NCI-H1694 treated with DMSO at 0.1 percent for 48 hours (cell line): ENCODE data around the gene GABRG3.
A peak's percentile ranks its signal among the peaks of the same experiment; 100 is the strongest.

ENCODE experiments used
- DNase-seq: peaks from one replicate; lab custom pipeline; 2025; lab: John Stamatoyannopoulos, UW

GABRG3 gene

GRCh38 chr15:27064080-27064479, 93.1 kb downstream of the GABRG3 start:
- DNase-seq: no peak

- no peak for DNase-seq
These were observed 94.2 kb downstream of the GABRG3 start for GRCh38 chr15:27065151-27065550.

DNA sequence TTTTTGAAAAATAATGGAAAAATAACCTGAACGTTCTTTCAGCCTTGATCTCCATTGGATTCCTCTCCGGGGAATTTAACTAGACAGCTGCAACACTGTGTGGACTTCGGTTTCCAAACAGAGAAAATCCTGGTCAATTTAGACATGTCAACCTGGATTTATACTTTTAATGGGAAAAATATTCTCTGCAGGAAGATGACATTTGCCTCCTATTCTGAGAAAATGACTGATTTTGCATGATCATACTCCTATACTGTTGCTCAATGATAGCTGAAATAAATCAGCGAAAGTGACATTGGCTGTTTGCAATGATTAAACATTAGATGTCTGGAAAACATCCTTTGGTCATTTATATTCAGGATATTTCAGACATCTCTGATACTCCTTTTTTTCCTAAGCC, 94.8 kb downstream of the GABRG3 start:
- DNase-seq: no peak

DNA sequence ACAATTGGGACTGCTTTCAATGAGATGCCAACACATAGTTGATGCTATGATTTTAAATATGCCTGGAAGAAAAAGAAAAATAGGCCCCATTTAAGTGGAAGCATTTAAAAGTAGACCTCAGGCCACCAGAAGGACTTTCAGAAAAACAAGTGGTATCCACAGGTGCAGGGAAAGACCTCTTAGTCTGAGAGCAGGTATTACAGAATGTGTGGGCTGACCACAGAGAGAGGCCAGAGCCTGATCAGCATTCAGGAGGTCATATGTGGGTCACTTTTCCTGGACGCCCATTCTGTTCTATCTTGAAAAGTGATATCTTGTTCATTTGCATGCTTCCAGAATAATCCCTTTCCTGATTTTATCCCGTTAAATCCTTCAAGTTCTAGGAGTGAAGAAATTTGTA, 95.5 kb downstream of the GABRG3 start:
- DNase-seq: no peak

GRCh38 chr15:27067175-27067574, 96.2 kb downstream of the GABRG3 start:
- DNase-seq: no peak

DNA sequence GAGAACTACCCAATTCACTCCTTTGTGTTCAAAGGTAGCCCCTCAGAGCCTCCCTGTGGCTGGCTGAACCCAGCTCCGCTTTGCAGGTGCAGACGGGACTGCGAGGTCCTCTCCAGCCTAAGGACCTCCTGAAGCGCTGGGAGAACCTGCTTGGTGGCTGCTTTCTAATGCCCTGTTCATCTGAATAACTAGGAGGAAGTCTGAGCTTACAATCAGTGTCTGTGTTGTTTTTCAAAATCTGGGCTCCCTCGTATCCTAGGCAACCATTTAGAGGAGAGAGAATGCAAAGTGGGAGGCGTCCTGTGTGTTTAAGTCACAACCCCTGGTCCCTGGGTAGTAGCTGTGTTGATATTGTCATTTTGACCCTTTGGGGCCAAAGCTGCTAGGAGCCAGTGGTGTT, 99.9 kb downstream of the GABRG3 start:
- DNase-seq: no peak

GRCh38 chr15:27074179-27074578, 103.2 kb downstream of the GABRG3 start:
- DNase-seq: no peak

GRCh38 chr15:27077790-27078189, 106.8 kb downstream of the GABRG3 start:
- DNase-seq: no peak

DNA sequence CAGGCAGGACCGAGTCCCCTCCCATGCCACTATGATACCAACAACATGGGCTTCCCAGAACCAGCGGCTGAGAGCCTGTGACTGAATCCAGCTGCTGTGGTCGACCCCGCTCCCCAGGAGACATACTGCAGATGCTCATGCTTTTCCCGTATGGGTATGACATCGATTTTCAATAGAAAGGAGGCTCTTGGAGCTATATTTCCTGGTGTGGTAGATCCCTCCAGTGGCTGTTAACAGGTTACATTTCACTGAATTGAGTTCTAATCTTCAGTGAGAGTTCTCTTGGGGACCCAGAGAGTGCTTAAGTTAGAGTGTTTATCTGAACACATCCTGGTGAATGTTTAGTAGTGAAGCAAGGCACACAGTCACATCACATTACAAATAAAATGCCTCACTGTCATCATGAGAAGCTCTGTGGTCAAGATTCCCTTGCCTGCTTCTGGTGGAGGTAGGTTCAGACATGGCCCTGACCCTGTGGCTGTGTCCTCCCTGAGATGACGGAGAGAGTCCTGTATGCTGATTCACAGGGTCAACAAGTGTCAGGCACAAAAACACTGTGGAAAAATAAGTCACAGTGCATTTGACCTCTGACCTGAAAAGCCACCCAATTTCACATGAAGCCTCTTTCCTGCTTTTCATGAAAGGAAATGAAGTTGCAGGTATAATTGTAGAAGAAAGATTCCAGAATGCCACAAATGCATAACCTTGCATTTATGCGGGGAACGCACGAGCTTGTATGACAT, 110.9 kb downstream of the GABRG3 start:
- no peak for DNase-seq

- no peak for DNase-seq
These were observed 111.5 kb downstream of the GABRG3 start for GRCh38 chr15:27082526-27082925.

DNA sequence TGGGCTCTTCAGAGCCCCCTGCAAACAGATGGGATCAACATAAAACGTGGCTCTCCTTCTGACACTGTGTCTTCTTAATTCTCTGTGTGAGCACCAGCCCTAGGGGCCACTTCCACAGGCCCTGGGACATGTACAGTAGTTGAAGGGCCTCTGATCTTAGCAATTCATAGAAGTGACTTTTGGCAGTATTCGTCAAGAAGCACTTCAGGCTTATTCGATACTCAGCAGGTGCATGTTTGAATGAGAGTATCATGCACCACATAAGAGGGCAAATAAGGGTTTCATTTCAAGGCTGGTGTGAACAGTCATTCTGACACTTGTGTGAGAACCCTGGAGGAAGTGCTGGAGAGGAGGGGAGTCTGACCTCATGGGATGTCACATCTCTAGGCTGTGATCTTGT, 113.9 kb downstream of the GABRG3 start:
- no peak for DNase-seq

DNA sequence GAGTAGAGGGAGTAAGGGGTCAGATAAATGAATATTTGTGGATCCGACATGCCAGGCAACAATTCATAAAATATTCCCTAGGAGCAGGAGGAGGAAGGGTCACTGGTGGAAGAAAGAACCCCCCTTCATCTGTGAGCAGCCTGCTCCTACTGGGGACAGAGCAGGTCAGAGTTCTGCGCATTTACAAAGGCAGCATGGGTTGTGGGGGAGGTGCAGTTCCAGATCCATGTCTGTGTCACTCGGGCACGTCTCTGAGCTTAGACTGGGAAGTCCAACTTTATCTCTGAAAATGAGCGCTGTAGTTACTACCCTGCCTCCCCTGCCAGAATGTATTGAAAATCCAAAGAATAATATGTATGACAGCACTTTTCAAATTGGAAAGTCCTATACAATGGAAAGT, 115.2 kb downstream of the GABRG3 start:
- no peak for DNase-seq

DNA sequence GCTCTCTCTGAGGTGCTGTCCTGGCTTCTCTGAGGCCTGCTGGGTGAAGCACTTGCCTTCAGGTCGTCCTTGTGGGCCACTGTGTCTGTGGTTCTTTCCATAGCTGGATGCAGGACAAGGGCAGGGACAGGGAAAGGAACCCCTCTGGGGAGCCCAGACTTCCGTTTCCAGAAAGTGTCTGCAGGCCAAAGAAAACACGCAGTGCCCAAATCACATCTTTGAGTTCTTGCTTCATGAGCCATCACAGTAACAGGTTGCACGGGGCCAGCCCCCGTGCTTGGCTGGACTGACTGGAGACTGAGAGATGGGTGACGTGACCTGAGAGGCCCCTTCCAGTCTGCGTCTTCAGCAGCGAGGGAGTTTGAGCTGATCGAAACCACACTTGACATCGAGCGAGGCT, 115.8 kb downstream of the GABRG3 start:
- DNase-seq: no peak

DNA sequence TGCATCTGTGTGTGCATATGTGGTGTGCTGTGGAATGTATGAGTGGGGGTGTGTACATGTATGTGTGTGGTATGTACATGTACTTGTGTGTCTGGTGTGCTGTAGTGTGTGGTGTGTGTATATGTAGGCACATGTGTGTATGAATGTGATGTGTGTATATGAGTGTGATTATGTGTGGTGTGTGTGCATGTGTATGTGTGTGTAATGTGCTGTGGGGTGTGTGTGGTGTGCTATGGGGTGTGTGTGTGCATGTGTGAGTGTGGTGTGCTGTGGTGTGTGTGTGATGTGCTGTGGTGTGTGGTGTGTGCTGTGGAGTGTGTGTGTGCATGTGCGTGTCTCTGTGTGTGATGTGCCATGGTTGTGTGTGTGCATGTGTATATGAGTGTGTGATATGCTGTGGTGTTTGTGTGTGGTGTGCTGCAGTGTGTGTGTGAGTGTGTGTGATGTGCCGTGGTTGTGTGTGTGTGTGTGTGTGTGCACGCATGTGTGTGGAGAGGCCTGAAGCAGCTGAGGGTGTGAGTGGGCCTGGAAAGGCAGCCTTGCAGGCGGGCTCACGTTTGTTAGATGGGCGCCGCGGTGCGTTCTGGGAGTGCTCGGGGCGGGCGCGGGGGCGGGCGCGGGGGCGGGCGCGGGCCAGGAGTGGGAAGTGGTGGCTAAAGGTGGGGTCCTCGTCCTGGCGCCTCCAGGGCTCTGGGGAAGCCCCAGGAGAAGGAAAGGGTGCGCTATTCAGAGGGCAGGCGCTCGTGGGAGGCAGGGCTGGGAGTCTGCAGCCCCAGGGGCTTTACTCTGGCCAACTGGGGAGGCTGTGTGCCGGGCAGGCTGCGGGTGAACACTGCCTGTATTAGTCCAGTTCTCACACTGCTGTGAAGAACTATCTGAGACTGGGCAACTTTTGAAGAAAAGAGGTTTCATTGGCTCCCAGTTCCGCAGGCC, 116.9 kb downstream of the GABRG3 start:
- DNase-seq: no peak

- DNase-seq: no peak
These were observed 117.7 kb downstream of the GABRG3 start for GRCh38 chr15:27088584-27089232.

GRCh38 chr15:27089233-27089586, 118.2 kb downstream of the GABRG3 start:
- no peak for DNase-seq

DNA sequence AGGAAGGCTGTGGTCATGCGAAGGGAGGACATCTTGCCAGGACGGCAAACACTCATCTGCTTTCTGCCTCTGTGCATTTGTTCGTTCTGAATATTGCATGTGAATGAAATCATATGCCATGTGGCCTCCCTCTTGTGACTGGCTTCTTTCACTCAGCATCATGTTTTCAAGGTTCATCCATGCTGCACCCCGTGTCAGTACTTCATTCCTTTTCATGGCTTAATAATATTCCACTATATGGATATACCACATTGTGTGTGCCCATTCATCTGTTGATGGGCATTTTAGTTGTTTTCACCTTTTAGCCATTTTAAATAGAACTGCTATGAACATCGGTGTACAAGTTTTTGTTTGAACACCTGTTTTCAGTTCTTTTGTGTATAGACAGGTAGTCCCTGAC, 118.7 kb downstream of the GABRG3 start:
- DNase-seq: no peak

DNA sequence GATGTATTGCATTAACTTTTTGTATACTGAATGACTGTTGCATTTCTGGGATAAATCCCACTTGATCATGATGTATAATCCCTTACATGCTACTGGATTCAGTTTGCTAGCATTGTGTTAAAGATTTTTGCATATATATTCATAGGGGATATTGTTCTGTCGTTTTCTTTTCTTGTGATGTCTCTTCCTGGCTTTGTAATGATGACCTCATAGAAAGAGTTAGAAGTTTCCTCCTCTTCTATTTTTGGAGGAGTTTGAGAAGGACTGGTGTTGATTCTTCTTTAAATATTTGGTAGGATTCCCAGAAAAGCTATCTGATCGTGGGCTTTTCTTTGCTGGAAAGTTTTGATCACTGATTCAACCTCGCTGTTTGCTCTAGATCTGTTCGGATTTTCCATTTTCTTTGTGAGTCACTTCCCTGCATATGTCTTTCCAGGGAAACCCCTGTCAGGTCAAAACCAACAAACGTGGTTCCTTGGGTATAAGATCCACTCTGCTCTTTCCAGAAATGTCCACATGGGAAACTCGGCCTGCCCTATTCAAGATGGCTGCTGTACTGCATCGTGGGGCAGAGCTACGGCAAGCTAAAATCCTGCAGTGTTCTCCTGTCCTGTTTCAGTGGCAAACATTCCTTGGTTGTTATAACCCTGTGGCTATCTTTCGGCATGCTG, 120.4 kb downstream of the GABRG3 start:
- no peak for DNase-seq

DNA sequence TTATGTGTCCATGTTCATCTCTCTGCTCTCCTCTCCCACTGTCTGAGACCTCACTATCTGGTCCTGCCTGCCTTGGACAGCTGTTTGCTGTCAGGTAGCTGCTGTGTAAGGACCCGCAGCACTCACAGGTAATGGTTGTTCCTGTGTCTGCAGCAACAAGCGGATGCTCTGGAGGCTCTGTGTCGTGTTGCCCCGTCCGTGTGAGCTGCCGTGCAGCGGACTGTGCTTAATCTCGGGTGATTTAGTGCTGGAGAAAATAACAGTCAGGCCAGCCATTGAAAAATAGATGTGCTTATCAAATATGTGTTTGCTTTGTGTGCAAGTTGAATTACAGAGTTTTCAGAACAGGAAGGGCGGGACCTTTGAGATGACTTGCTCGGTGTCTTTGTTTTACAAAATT, 121.4 kb downstream of the GABRG3 start:
- no peak for DNase-seq

GRCh38 chr15:27094235-27094634, 123.3 kb downstream of the GABRG3 start:
- DNase-seq: no peak

GRCh38 chr15:27095886-27096624, 125.1 kb downstream of the GABRG3 start:
- peak; percentile 84 for DNase-seq

GRCh38 chr15:27097506-27097905, 126.5 kb downstream of the GABRG3 start:
- DNase-seq: no peak
